ENCODE data around the gene RBM26. TPM values are rescaled to one million over a fixed set of nuclear protein-coding genes. Genes with fewer than 3 reads are reported as not detected.

RBM26 gene
- total RNA-seq, 4 donors from 2014 or later = 34.8 to 96.6 (median 44.5) TPM

GRCh38 chr13:79407349-79407979 lies 1.4 kb upstream of the RBM26 start:
- H3K4me1 ChIP-seq = peaks cover 0 to 42% (median 12%) of the 10 kb centered on the region in 4 donors
- H3K9me3 ChIP-seq = no peaks in the 10 kb centered on the region
- H3K27me3 ChIP-seq = no peaks in the 10 kb centered on the region
- H3K36me3 ChIP-seq = no peaks in the 10 kb centered on the region
- DNase-seq = no peak
- H3K27ac ChIP-seq = no peak overlapping the region
- TF ChIP-seq CTCF (IDR thresholded peaks at IDR 0.05) = no peak
- H3K4me3 ChIP-seq = peak overlapping the region in 1 of 4 donors; percentile 91

- Histone ChIP-seq H3K9me3 (no peaks in the 10 kb centered on the region), H3K27me3 (no peaks in the 10 kb centered on the region), H3K27ac (peak overlapping the region; percentile 90 to 97 (median 94)), H3K4me3 (peak overlapping the region; percentile 81 to 97 (median 92)), H3K4me1 (peaks cover 0 to 49% (median 15%) of the 10 kb centered on the region in 4 donors), H3K36me3 (no peaks in the 10 kb centered on the region)
- DNase-seq = no peak
- TF ChIP-seq POLR2A (IDR thresholded peaks at IDR 0.05) = no peak
- TF ChIP-seq CTCF (IDR thresholded peaks at IDR 0.05) = no peak
These were observed 498 bp upstream of the RBM26 start for GRCh38 chr13:79406597-79406908.

- H3K4me1 ChIP-seq = peaks cover 0 to 53% (median 15%) of the 10 kb centered on the region in 4 donors
- TF ChIP-seq POLR2A (IDR thresholded peaks at IDR 0.05) (no peak), CTCF (IDR thresholded peaks at IDR 0.05) (no peak)
- no peaks in the 10 kb centered on the region for H3K36me3 ChIP-seq
- peak in 1 of 3 donors; percentile 19 for DNase-seq
- no peaks in the 10 kb centered on the region for H3K27me3 ChIP-seq
- H3K27ac ChIP-seq = peak overlapping the region; percentile 90 to 97 (median 94)
- H3K4me3 ChIP-seq = peak overlapping the region; percentile 81 to 97 (median 92)
- H3K9me3 ChIP-seq = no peaks in the 10 kb centered on the region
These were observed 589 bp downstream of the RBM26 start for GRCh38 chr13:79405501-79405830.

GRCh38 chr13:79404985-79405384 lies 1.1 kb downstream of the RBM26 start:
- H3K4me1 ChIP-seq = peaks cover 0 to 53% (median 15%) of the 10 kb centered on the region in 4 donors
- DNase-seq = peak in 1 of 3 donors; percentile 18
- TF ChIP-seq CTCF (IDR thresholded peaks at IDR 0.05) = no peak
- TF ChIP-seq POLR2A (IDR thresholded peaks at IDR 0.05) = no peak

GRCh38 chr13:79404361-79404760 lies 1.7 kb downstream of the RBM26 start:
- no peak for TF ChIP-seq POLR2A (IDR thresholded peaks at IDR 0.05)
- Histone ChIP-seq H3K27ac (peak overlapping the region in 2 of 4 donors; percentile 96 to 97), H3K9me3 (no peaks in the 10 kb centered on the region), H3K36me3 (peaks cover 0 to 8% (median 0%) of the 10 kb centered on the region in 3 donors), H3K4me1 (peaks cover 0 to 50% (median 15%) of the 10 kb centered on the region in 4 donors), H3K4me3 (peak overlapping the region; percentile 14 to 97 (median 92)), H3K27me3 (no peaks in the 10 kb centered on the region)
- DNase-seq = no peak

More at GRCh38 chr13:79404985-79405384, 1.1 kb downstream of the RBM26 start:
- Histone ChIP-seq H3K4me3 (peak overlapping the region; percentile 81 to 97 (median 92)), H3K36me3 (peaks cover 0 to 2% (median 0%) of the 10 kb centered on the region in 3 donors), H3K9me3 (no peaks in the 10 kb centered on the region), H3K27me3 (no peaks in the 10 kb centered on the region), H3K27ac (peak overlapping the region in 3 of 4 donors; percentile 90 to 97 (median 96))

GRCh38 chr13:79403113-79403512 lies 2.9 kb downstream of the RBM26 start:
- Histone ChIP-seq H3K4me1 (peaks cover 0 to 44% (median 15%) of the 10 kb centered on the region in 4 donors), H3K27me3 (no peaks in the 10 kb centered on the region), H3K36me3 (peaks cover 0 to 8% (median 0%) of the 10 kb centered on the region in 3 donors), H3K4me3 (peak overlapping the region in 2 of 4 donors; percentile 91 to 97), H3K9me3 (no peaks in the 10 kb centered on the region), H3K27ac (peak overlapping the region in 1 of 4 donors; percentile 27)
- TF ChIP-seq POLR2A (IDR thresholded peaks at IDR 0.05) (no peak), CTCF (IDR thresholded peaks at IDR 0.05) (no peak)
- no peak for DNase-seq

Data from Peyer's patch (tissue), 4 donors.